Measurements from ENCODE around the gene EMC7.
"Not testable (repeated sequence)": the region's sequence is repeated elsewhere in the genome, so short reads cannot be mapped to it uniquely, and the experiment has no call there.

EMC7 gene

GRCh38 chr15:34101366-34102174 lies at the start of gene EMC7, which contains the start of gene PGBD4:
Gene EMC7, minus strand, starts transcription at chr15:34101862. Its CDS starts 23 bp downstream, at chr15:34101839.
Gene PGBD4, plus strand, starts transcription at chr15:34102083. Its CDS starts 449 bp downstream, at chr15:34102532.
- DNase-seq (ENCODE audit: low read depth) = peak; percentile 99

DNA sequence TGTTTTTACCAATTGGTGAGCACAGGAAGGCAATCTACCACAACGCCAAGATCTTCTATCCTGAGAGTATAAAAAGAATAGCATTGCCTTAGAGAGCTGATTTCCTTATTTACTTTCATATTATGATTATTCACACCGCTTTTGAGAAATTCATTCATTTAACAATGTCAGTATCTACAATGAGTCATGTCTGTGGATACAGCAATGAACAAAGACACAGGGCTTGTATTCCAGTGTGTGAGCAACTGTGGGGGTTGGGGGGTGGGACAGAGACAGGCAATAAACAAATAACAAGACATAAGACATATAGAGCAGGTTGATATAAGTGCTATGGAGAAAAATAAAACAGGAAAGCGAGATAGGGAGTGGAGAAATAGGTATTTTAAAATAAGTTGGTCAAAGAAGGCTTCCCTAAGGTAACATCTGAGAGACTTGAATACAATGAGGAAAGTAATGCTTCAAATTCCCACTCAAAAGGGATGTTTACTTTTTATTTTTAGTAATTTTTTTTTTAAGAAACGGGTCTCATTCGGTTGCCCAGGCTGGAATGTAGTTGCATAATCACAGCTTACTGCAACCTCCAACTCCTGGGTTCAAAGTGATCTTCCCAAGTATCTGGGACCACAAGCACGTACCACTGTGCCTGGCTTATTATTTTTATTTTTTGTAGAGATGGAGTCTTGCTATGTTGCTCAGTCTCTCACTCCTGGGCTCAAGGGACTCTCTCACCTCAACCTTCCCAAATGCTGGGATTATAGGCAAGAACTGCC lies 45.9 kb upstream of the EMC7 start:
- no peak for DNase-seq (ENCODE audit: low read depth)

DNA sequence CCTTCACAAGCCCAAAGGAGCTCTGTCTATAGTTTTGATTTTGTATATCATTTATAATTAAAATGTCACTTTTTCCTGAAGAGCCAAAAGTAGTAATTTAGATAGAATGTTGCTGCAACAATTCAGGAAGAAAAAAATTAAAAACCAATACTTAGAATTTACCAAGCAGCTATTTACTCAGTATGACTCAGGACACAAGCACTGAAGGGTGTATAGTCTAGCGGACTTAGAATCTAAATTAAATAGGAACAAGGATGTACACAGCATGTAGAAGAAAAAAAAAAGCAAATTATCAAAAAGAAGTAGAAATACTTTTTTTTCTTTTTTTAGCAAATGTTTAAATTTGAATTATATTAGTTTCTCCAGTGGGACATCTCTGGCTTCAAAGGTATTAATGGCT lies 31.8 kb upstream of the EMC7 start:
- no peak for DNase-seq (ENCODE audit: low read depth)

DNA sequence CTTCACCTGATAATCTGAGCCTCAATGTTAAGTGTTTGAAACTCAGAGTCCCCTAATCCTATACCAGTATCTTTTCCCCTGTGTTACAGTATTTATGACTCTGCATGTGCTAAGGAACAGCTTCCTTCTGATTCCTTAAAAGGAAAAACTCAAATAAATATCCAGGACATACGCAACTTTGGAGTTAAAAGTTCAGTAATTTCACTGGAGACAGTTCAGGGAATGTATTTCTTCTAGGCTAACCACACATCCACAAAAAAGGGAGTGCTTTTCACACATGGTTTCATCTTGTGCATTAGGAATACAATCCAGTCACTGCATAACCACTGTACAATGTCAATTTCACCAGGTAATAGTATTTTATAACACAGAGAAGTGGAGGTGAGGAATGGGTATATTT lies 31.2 kb upstream of the EMC7 start:
- DNase-seq (ENCODE audit: low read depth) = no peak

GRCh38 chr15:34128898-34129297 lies 27.2 kb upstream of the EMC7 start:
- DNase-seq (ENCODE audit: low read depth) = no peak

DNA sequence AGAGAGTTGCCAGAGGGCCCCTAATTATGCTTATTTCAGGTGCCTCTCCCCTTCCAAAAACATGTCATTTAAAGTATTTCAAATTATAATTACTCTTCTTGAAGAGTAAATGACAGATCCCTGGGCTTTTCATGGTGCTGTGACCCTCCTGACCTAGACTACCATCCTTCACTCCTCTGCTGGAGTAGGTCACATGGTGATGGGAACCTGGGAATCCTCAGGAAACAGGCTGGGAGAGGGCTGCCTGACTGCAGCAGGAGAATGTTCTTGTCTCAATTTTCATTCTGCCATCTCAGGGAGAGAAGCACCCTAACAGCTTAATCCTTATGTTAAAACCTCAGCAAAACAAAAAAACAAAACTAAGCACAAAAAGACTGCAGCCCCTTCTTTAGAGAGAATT lies 24.9 kb upstream of the EMC7 start:
- DNase-seq (ENCODE audit: low read depth) = no peak

GRCh38 chr15:34125945-34126344 lies 24.3 kb upstream of the EMC7 start:
- no peak for DNase-seq (ENCODE audit: low read depth)

DNA sequence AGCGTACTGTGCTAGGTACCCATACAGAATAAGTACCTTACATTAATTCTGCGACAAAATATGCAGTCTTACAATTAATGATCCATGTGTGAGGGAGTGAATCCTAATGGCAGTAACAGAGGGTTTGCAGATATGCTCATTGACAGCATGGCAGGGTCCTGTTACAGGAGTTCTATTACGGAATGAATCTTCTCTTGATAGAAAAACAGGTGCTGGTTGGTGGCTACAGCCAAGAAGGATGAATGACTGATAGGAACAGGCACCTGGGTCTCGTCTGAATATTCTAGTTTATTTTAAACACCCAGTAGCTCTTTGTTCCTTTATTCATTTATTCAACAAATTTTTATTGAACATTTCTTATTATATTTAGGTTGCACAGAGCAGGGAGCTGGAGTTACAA lies 23.0 kb upstream of the EMC7 start:
- no peak for DNase-seq (ENCODE audit: low read depth)

DNA sequence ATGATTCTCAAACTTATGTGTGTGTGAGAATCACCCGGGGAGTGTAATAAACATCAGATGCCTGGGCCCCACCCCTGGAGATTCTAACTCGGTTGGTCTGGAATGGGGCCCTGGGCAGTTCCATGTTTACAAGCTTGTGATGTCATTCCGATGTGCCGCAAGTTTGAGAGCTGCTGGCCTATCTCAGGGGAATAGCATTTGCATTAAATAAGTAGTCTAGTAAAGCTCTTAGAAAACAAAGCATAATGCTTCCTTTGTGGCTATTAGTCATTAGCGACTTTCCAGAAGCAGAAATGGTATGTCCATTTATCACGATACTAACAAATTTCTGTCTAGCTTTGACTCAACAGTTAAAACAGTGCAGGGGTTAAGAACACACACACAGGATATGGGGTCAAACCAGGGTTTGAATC lies 21.1 kb upstream of the EMC7 start:
- peak; percentile 21 for DNase-seq (ENCODE audit: low read depth)

GRCh38 chr15:34121786-34122185 lies 20.1 kb upstream of the EMC7 start:
- DNase-seq (ENCODE audit: low read depth) = not testable (repeated sequence)

GRCh38 chr15:34120420-34120819 lies 18.8 kb upstream of the EMC7 start:
- not testable (repeated sequence) for DNase-seq (ENCODE audit: low read depth)

DNA sequence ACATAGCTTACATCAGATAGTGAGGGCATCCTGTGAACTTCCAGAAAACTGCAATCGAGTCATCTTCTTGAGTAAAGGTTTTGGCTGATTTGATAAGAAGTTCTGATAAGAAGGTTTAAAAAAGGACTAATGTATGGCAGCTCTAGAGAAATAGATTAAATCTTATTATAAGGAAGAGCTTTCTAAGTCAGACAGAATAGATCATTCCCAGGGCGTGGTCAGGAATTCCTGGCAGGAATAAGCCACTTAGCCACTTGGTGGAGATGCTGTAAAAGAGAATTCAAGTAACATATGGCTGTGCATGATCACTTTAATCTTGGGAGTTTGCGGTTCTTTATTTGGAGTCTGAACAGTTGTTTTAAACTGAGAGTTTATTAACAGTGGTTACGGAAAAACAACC lies 17.6 kb upstream of the EMC7 start:
- no peak for DNase-seq (ENCODE audit: low read depth)

GRCh38 chr15:34116620-34117019 lies 15.0 kb upstream of the EMC7 start:
- DNase-seq (ENCODE audit: low read depth) = no peak

GRCh38 chr15:34114739-34115138 lies 13.1 kb upstream of the EMC7 start:
- DNase-seq (ENCODE audit: low read depth) = no peak

- no peak for DNase-seq (ENCODE audit: low read depth)
Measured at GRCh38 chr15:34114215-34114614, 12.6 kb upstream of the EMC7 start.

GRCh38 chr15:34111488-34111887 lies 9.8 kb upstream of the EMC7 start:
- no peak for DNase-seq (ENCODE audit: low read depth)

- DNase-seq (ENCODE audit: low read depth) = peak; percentile 18
Measured at GRCh38 chr15:34109797-34110663, 8.4 kb upstream of the EMC7 start.

- DNase-seq (ENCODE audit: low read depth) = no peak
Measured at GRCh38 chr15:34107315-34107714, 5.7 kb upstream of the EMC7 start.

GRCh38 chr15:34106423-34106822 lies 4.8 kb upstream of the EMC7 start:
- DNase-seq (ENCODE audit: low read depth) = no peak

DNA sequence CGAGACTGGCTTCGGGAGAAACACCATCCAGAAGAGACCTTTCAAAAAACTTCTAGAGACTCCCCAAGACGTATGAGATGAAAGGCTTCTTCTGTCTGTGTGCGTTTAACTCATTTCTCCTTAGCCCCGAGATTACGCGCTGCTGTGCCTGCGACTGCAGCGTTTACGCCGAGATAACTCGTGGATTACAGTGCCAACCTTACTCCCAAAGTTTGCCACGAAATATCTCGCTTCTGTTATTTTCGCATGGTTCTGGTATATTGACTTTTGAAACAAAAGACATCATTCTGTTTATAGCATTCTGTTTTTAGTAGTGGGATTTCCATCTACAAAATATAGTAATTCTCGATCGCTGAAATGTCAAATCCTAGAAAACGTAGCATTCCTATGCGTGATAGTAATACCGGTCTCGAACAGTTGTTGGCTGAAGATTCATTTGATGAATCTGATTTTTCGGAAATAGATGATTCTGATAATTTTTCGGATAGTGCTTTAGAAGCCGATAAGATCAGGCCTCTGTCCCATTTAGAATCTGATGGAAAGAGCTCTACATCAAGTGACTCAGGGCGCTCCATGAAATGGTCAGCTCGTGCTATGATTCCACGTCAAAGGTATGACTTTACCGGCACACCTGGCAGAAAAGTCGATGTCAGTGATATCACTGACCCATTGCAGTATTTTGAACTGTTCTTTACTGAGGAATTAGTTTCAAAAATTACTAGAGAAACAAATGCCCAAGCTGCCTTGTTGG lies 688 bp upstream of the EMC7 start:
- no peak for DNase-seq (ENCODE audit: low read depth)

GRCh38 chr15:34099914-34100313 lies 1.7 kb downstream of the EMC7 start:
- no peak for DNase-seq (ENCODE audit: low read depth)

- DNase-seq (ENCODE audit: low read depth) = no peak
Measured at GRCh38 chr15:34085746-34086145, 15.9 kb downstream of the EMC7 start.

All from fibroblast of the conjunctiva (primary cell).